GM12875 (cell line): ENCODE measurements around the gene HIPK1.

Source experiments
- H3K4me3 ChIP-seq: one replicate; pipeline ENCODE4 v1.5.1; 2011; ENCODE audit warnings: low read depth, low read length, control low read depth
- TF ChIP-seq, protein P1 (sequence below): IDR thresholded peaks from 2 replicates; pipeline ENCODE4 v1.5.1; 2011; ENCODE audit warnings: low read depth, mild to moderate bottlenecking, control low read depth, inconsistent platforms, low read length, moderate library complexity, borderline replicate concordance; ENCODE audit not compliant: insufficient read depth

Gene HIPK1

DNA sequence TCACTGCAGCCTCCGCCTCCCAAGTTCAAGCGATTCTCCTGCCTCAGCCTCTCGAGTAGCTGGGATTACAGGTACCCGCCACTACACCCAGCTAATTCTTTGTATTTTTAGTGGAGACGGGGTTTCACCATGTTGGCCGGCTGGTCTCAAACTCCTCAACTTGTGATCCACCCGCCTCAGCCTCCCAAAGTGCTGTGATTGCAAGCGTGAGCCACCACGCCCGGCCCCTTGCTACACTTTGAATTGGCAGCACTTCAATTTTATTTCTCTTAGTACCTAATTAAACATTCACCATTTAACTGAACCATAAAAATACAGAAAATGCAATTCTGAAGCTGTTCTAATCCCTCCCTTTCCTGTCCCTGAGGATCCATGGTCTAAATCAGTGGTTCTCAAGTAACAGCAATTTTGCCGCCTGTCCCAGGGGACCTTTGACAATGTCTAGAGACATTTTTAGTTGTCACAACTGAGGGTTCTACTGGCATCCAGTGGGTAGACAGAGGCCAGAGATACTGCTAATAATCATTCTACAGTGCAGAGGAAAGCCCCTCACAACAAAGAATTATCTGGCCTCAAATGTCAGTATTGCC lies 37.4 kb upstream of the HIPK1 start:
- TF ChIP-seq, protein P1, sequence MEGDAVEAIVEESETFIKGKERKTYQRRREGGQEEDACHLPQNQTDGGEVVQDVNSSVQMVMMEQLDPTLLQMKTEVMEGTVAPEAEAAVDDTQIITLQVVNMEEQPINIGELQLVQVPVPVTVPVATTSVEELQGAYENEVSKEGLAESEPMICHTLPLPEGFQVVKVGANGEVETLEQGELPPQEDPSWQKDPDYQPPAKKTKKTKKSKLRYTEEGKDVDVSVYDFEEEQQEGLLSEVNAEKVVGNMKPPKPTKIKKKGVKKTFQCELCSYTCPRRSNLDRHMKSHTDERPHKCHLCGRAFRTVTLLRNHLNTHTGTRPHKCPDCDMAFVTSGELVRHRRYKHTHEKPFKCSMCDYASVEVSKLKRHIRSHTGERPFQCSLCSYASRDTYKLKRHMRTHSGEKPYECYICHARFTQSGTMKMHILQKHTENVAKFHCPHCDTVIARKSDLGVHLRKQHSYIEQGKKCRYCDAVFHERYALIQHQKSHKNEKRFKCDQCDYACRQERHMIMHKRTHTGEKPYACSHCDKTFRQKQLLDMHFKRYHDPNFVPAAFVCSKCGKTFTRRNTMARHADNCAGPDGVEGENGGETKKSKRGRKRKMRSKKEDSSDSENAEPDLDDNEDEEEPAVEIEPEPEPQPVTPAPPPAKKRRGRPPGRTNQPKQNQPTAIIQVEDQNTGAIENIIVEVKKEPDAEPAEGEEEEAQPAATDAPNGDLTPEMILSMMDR = no peak
- H3K4me3 ChIP-seq = no peak overlapping the region

DNA sequence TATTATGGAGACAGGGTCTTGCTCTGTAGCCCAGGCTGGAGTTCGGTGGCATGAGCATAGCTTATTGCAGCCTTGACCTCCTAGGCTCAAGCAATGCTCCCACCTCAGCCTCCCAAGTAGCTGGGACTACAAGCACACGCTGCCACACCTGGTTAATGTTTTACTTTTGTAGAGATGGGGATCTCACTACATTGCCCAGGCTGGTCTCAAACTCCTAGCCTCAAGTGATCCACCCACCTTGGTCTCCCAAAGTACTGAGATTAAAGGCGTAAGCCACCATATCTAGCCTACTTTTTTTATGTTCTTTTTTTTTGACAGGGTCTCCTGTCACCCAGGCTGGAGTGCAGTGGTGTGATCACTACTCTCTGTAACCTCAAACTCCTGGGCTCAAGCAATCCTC lies 35.9 kb upstream of the HIPK1 start:
- H3K4me3 ChIP-seq = no peak overlapping the region
- TF ChIP-seq, protein P1 = no peak

DNA sequence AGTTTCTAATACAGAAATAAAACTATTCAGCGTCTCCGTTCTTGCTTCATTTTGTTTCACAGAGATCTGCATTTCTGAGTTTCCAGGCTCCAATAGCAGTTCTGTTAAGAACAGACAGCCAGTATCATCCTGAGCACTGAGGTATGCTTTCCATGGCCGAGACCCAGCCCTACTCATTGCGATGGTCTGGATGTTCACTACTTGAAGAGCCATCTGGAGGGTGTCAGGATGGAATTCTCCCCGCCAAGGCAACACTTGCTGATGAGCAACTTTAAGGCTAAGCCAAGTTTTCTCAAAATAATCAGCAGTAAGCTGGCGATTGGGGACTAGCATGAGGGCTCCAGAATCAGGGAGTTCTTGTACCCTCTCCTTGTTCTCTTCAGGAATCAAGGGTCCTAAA lies 34.0 kb upstream of the HIPK1 start:
- TF ChIP-seq, protein P1 = no peak

DNA sequence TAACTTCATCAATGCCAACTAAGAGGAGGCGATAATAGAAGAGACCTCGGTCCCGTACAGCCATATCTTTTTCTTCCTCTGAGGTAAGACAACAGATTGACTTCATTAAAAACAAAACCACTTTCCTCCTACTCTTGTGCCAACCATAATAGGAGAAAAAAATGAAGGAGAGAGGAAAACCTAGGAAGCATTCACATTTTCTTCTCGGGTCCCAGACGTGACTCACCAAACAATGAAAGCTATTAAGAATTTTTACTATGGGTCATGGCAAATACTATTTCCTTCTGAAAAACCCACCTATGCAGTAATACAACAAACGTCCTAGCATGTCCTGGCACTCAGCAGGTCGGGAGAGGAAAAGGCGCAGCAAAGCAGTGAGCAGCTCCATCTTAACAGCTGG lies 33.2 kb upstream of the HIPK1 start:
- TF ChIP-seq, protein P1 = no peak
- no peak overlapping the region for H3K4me3 ChIP-seq

More for the DNA sequence above, 34.0 kb upstream of the HIPK1 start:
- no peak overlapping the region for H3K4me3 ChIP-seq

DNA sequence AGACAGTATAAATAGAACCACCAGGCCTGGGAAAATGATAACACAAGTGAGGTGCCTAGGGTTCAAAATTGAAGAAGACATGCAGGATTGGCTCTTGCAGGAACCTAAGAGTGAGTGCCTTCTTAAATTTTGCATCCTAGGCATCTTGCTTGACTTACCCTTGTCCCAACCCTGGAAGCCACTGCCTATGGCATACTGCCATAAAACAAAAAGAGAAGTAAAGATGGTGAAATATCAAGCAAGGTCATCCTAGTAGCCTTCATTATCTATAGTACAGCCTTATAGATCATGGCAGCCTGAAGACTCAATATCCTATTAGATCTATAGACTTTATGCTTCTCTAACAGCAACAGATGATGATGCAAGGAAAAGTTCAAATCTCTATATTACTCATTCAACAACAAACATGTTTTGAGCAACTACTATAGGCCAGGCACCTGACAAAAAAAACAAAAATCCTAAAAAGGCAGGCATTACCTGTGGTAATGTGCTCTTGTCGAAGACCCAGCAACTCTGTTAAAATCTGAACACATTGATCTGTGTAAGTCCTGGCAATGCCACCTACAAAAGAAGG lies 30.8 kb upstream of the HIPK1 start:
- no peak overlapping the region for H3K4me3 ChIP-seq
- TF ChIP-seq, protein P1 = no peak

DNA sequence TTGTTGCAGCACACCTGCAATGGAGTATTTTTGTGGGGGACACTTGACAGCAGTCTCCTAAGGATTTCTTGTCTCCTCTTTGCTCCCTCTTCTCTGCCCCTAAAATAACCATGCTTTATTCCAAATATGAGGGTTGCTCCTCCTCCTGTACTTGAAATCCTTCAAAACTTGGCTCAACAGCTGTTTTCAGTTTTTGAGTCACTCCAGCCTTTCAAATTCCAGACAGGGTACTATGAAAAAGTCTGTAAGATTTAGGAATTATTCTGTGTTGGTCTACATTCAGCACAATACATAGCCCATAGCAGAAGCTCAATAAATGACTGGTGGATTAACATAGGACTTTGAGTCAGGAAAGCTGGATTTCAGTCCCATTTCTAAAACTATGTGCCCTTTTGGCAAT lies 30.0 kb upstream of the HIPK1 start:
- TF ChIP-seq, protein P1 = no peak
- H3K4me3 ChIP-seq = no peak overlapping the region

DNA sequence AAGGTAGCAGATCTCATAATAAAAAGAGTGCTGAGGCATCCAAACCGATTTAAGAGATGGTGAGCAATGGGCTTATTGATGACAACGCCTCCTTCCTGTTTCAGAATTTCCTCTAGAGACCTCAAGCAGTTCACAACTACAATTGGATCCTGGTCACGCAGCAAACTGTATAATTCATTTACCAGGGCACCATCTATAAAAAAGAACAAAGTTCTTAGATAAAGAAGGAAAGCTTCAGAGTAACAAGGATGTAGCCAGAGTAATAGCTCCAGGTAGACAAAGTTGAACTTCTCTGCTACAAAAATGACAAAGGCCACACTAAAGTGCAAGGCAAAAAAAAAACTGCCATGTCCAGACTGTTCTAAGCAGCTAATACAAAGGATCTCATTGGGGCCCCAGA lies 27.9 kb upstream of the HIPK1 start:
- TF ChIP-seq, protein P1 = no peak
- H3K4me3 ChIP-seq = no peak overlapping the region
